Adrenal gland (tissue), 12 donors: ENCODE measurements around the gene HSPA1B. TPM values are rescaled to one million over a fixed set of nuclear protein-coding genes. Genes with fewer than 3 reads are reported as not detected.
"Not testable (repeated sequence)": the region's sequence is repeated elsewhere in the genome, so short reads cannot be mapped to it uniquely, and the experiment has no call there.

ENCODE experiments used
- DNase-seq, 7 donors: peaks; one replicate each; pipeline ENCODE4 v3.0.0-alpha.2; 2019 to 2020
- H3K27ac ChIP-seq, 5 donors: fragments of 200-600 bp; sonication (generic) in 4 of 5; 1 replicate in 3 of 5; 2 replicates in 2 of 5; pipeline versions ENCODE4 v1.5.1 to v1.8.0; 2016 to 2020; ENCODE audit warnings: mild to moderate bottlenecking in 1 of 5
- H3K27me3 ChIP-seq: fragments of 200-600 bp; 2 replicates; pipeline ENCODE4 v1.8.0; 2021
- H3K36me3 ChIP-seq, 2 donors: fragments of 200-600 bp; replicated peaks in 1 of 2; 1 replicate in 1 of 2; 2 replicates in 1 of 2; pipeline versions ENCODE4 v1.5.1 to v1.8.0; 2018 to 2022
- H3K4me1 ChIP-seq, 2 donors: fragments of 200-600 bp; replicated peaks in 1 of 2; 1 replicate in 1 of 2; 2 replicates in 1 of 2; pipeline versions ENCODE4 v1.5.1 to v1.8.0; 2018 to 2021
- H3K4me3 ChIP-seq, 4 donors: fragments of 200-600 bp; sonication (generic) in 3 of 4; one replicate each; pipeline ENCODE4 v1.5.1; 2016 to 2018
- H3K9me3 ChIP-seq, 3 donors: fragments of 200-600 bp; sonication (generic) in 1 of 3; replicated peaks in 1 of 3; 1 replicate in 2 of 3; 2 replicates in 1 of 3; pipeline versions ENCODE4 v1.5.1 to v1.8.0; 2016 to 2021
- CTCF ChIP-seq, 6 experiments: fragments of 450-650 bp in 4 of 6; fragments of 200-600 bp in 2 of 6; sonication (generic) in 1 of 6; IDR thresholded peaks; 1 replicate in 5 of 6; 2 replicates in 1 of 6; pipeline versions ENCODE4 v1.5.1 to v1.8.0; 2016 to 2021; ENCODE audit warnings: antibody characterized with exemption in 6 of 6, mild to moderate bottlenecking in 2 of 6, moderate library complexity in 1 of 6
- POLR2A ChIP-seq, 2 donors: fragments of 450-650 bp; IDR thresholded peaks; one replicate each; pipeline ENCODE4 v1.6.1; 2017; ENCODE audit warnings: antibody characterized with exemption in 2 of 2, mild to moderate bottlenecking in 2 of 2, moderate library complexity in 1 of 2
- WGBS, 4 donors: extraction: QIAGEN DNeasy Blood & Tissue Kit in 2 of 4; methylation state at CpG; one replicate each; pipeline versions ENCODE4 v1.1.5 to v1.1.7; 2013 to 2017; 5-methylcytosine and 5-hydroxymethylcytosine counted together
- intact Hi-C, 2 donors: fragments of 100-400 bp; cut with DNase I; formaldehyde crosslinking; loops; one replicate each; pipeline versions ENCODE4 v1.14.1 to v1.15.0; 2022 to 2023
- polyA plus RNA-seq, 3 donors: library from polyadenylated mRNA; stranded (reverse); fragments of 200-250 nt in 2 of 3; fragments of 350-450 nt in 1 of 3; fragmentation: Illumina TruSeq in 1 of 3; extraction: RNeasy Lipid Tissue Mini Kit (QIAGEN cat#74804) in 1 of 3; gene quantifications; one replicate each; pipeline ENCODE4 v1.2.3, GENCODE V29; 2013 to 2014
- total RNA-seq, 9 donors: library from RNA; depleted of rRNA in 4 of 9; stranded (reverse); fragments of >200 nt in 4 of 9; fragments of 120-200 nt in 1 of 9; fragmentation: NEBNext Ultra II Directional in 1 of 9; extraction: Animal tissue kit (Norgen Biotek cat#: 25700) in 1 of 9; gene quantifications; one replicate each; pipeline versions ENCODE4 v1.1.0 to v1.2.4, GENCODE V29; 2013 to 2023
- donor health status: healthy with polysubstance abuse.
- donor health status: Bipolar disorder and iron deficiency.
- donor health status: DM: yes; HTN: yes; CAD: no.
- donor health status: DM: no; HTN: no; CAD: no.
- donor health status: DM: no; HTN: no; CAD: no.
- donor health status: DM: yes; HTN: yes; CAD: no.

The HSPA1B gene
- total and polyA plus RNA-seq, 12 donors, result 29.0 to 424 (median 212) TPM

GRCh38 chr6:31851485-31851832, 23.9 kb downstream of the HSPA1B start:
- no peak for TF ChIP-seq CTCF (IDR thresholded peaks at IDR 0.05)
- TF ChIP-seq POLR2A (IDR thresholded peaks at IDR 0.05), result no peak
- intact Hi-C loops, result no loop called here
- Histone ChIP-seq H3K4me3 (no peak overlapping the region), H3K4me1 (no peaks in the 10 kb centered on the region), H3K36me3 (no peaks in the 10 kb centered on the region), H3K9me3 (no peaks in the 10 kb centered on the region), H3K27me3 (no peaks in the 10 kb centered on the region), H3K27ac (no peak overlapping the region)
- WGBS, 4 donors, result 55 to 70% (median 64%) methylated on average over 2 of the region's 2 CpGs
- DNase-seq, result no peak

- H3K4me1 ChIP-seq, H3K36me3 ChIP-seq, intact Hi-C loops, H3K9me3 ChIP-seq, H3K4me3 ChIP-seq, H3K27ac ChIP-seq, DNase-seq, H3K27me3 ChIP-seq: not testable (repeated sequence)
- WGBS, 4 donors, result 77 to 93% (median 88%) methylated on average over 8 to 35 of the region's 35 CpGs
These were observed 24.6 kb downstream of the HSPA1B start for GRCh38 chr6:31851980-31852718.

GRCh38 chr6:31857774-31858173, 30.2 kb downstream of the HSPA1B start:
- H3K9me3 ChIP-seq, H3K27ac ChIP-seq, DNase-seq, intact Hi-C loops, H3K4me3 ChIP-seq, H3K27me3 ChIP-seq, H3K4me1 ChIP-seq: not testable (repeated sequence)
- H3K36me3 ChIP-seq, result peaks cover 0 to 43% of the 10 kb centered on the region in 2 donors
- 82 to 93% (median 88%) methylated on average over 5 to 8 of the region's 8 CpGs for WGBS, 4 donors

GRCh38 chr6:31858707-31859106, 31.2 kb downstream of the HSPA1B start:
- Histone ChIP-seq H3K4me1 (peaks cover 3 to 15% of the 10 kb centered on the region in 2 donors), H3K4me3 (no peak overlapping the region), H3K9me3 (no peaks in the 10 kb centered on the region), H3K36me3 (peaks cover 0 to 43% of the 10 kb centered on the region in 2 donors), H3K27ac (no peak overlapping the region), H3K27me3 (no peaks in the 10 kb centered on the region)
- TF ChIP-seq CTCF (IDR thresholded peaks at IDR 0.05), result no peak
- TF ChIP-seq POLR2A (IDR thresholded peaks at IDR 0.05), result no peak
- no peak for DNase-seq
- intact Hi-C loops, result no loop called here
- 94 to 97% (median 95%) methylated on average over 8 of the region's 8 CpGs for WGBS, 4 donors

GRCh38 chr6:31859923-31860322, 32.4 kb downstream of the HSPA1B start:
- Histone ChIP-seq H3K36me3 (peaks cover 0 to 43% of the 10 kb centered on the region in 2 donors), H3K4me3 (no peak overlapping the region), H3K27ac (no peak overlapping the region), H3K9me3 (no peaks in the 10 kb centered on the region), H3K4me1 (peaks cover 3 to 21% of the 10 kb centered on the region in 2 donors), H3K27me3 (no peaks in the 10 kb centered on the region)
- intact Hi-C loops, result no loop called here
- no peak for TF ChIP-seq POLR2A (IDR thresholded peaks at IDR 0.05)
- no peak for TF ChIP-seq CTCF (IDR thresholded peaks at IDR 0.05)
- WGBS, 4 donors, result 87 to 92% (median 90%) methylated on average over 10 to 11 of the region's 11 CpGs
- no peak for DNase-seq
